HepG2 (cell line): ENCODE data around the gene ARMH3. TPM values are rescaled to one million over a fixed set of nuclear protein-coding genes. Genes with fewer than 3 reads are reported as not detected.

Source experiments
- ATAC-seq: fragments of 200-7000 bp; cut with Tn5 transposase; 3 replicates; pipeline ENCODE4 v1.9.1; 2020; ENCODE audit warnings: mild to moderate bottlenecking, moderate library complexity
- BruUV-seq: library from RNA; stranded (reverse); fragments of 400-500 nt; replicated peaks from 2 replicates; lab custom pipeline; 2021; lab: Mats Ljungman, UMichigan
- CTCF ChIA-PET: fragments of 300-600 bp; formaldehyde crosslinking; extraction: SDS; loops from one replicate; lab custom pipeline; 2021; ENCODE audit warnings: low total read pairs, inconsistent platforms, low intra/inter-chr PET ratio; lab: Yijun Ruan, JAX
- POLR2A ChIA-PET: fragments of 350-600 bp; sonication (Branson Sonifier 250); formaldehyde crosslinking; loops from one replicate; lab custom pipeline; 2020; ENCODE audit warnings: antibody characterized with exemption, inconsistent platforms; lab: Yijun Ruan, JAX
- DNase-seq: peaks from one replicate; pipeline ENCODE4 v3.0.0-alpha.2; 2015; ENCODE audit warnings: low spot score
- FAIRE-seq: peaks from 3 replicates; lab custom pipeline; 2011; peaks lifted over from hg19 to GRCh38; lab: Jason Lieb, UNC
- H2AFZ ChIP-seq: one replicate; pipeline ENCODE4 v1.6.1; 2011; ENCODE audit warnings: low read length, inconsistent platforms
- H3K27ac ChIP-seq: fragments of 300-600 bp; 3 replicates; pipeline ENCODE4 v1.8.0; 2011; ENCODE audit warnings: mixed run types, mild to moderate bottlenecking, mixed read lengths, low read length, inconsistent platforms; ENCODE audit not compliant: insufficient read depth; ENCODE audit errors: extremely low read length
- H3K27me3 ChIP-seq, 2 experiments: fragments of 200-600 bp in 1 of 2; 2 replicates in 1 of 2; 3 replicates in 1 of 2; pipeline versions ENCODE4 v1.6.0 to v1.8.0; 2011; ENCODE audit warnings: low read length in 2 of 2, mild to moderate bottlenecking in 2 of 2, moderate library complexity in 2 of 2, inconsistent platforms in 1 of 2; ENCODE audit not compliant: insufficient read depth in 2 of 2, control insufficient read depth in 1 of 2
- H3K36me3 ChIP-seq, 2 experiments: fragments of 200-600 bp in 1 of 2; replicated peaks in 1 of 2; 2 replicates in 1 of 2; 3 replicates in 1 of 2; pipeline versions ENCODE4 v1.5.1 to v1.8.0; 2011; ENCODE audit warnings: low read length in 2 of 2, inconsistent platforms in 1 of 2; ENCODE audit not compliant: insufficient read depth in 2 of 2, control insufficient read depth in 1 of 2
- H3K4me1 ChIP-seq: 2 replicates; pipeline ENCODE4 v1.5.1; 2012; ENCODE audit warnings: low read length, inconsistent platforms; ENCODE audit not compliant: insufficient read depth
- H3K4me2 ChIP-seq: 2 replicates; pipeline ENCODE4 v1.6.0; 2011; ENCODE audit warnings: low read depth, low read length, inconsistent platforms
- H3K4me3 ChIP-seq, 3 experiments: fragments of 200-600 bp in 1 of 3; sonication (generic), shearing (Covaris generic) in 1 of 3; replicated peaks in 1 of 3; 2 replicates each; pipeline ENCODE4 v1.5.1; 2011 to 2016; ENCODE audit warnings: low read length in 3 of 3, inconsistent platforms in 2 of 3, low read depth in 2 of 3, mild to moderate bottlenecking in 2 of 3, control low read depth in 1 of 3, mixed read lengths in 1 of 3; ENCODE audit not compliant: insufficient read depth in 1 of 3
- H3K79me2 ChIP-seq: one replicate; pipeline ENCODE4 v1.6.1; 2011; ENCODE audit warnings: low read length, inconsistent platforms; ENCODE audit not compliant: insufficient read depth
- H3K9ac ChIP-seq: 2 replicates; pipeline ENCODE4 v1.6.0; 2011; ENCODE audit warnings: mild to moderate bottlenecking, low read depth, low read length, inconsistent platforms; ENCODE audit not compliant: insufficient read depth
- H3K9me3 ChIP-seq: 2 replicates; pipeline ENCODE4 v1.5.1; 2012; ENCODE audit warnings: mild to moderate bottlenecking, low read length
- H4K20me1 ChIP-seq: 2 replicates; pipeline ENCODE4 v1.6.0; 2011; ENCODE audit warnings: inconsistent platforms, mild to moderate bottlenecking, low read length, moderate library complexity; ENCODE audit not compliant: insufficient read depth
- HNRNPK ChIP-seq: fragments of 200-400 bp; formaldehyde crosslinking; IDR thresholded peaks from 2 replicates; pipeline ENCODE4 v1.6.1; 2018; ENCODE audit warnings: low read length, low read depth, moderate library complexity, mild to moderate bottlenecking; ENCODE audit not compliant: poor library complexity, severe bottlenecking
- REST ChIP-seq, 2 experiments: IDR thresholded peaks; 2 replicates each; pipeline ENCODE4 v1.6.1; 2011 to 2012; ENCODE audit warnings: low read length in 2 of 2, borderline replicate concordance in 1 of 2, low read depth in 1 of 2, mild to moderate bottlenecking in 1 of 2, moderate library complexity in 1 of 2
- YY1 ChIP-seq: IDR thresholded peaks from 2 replicates; pipeline ENCODE4 v1.6.1; 2011; ENCODE audit warnings: low read length, low read depth, moderate library complexity, mild to moderate bottlenecking; ENCODE audit not compliant: insufficient read depth, insufficient replicate concordance
- ZNF570 ChIP-seq: sonication (generic); formaldehyde crosslinking; IDR thresholded peaks from 2 replicates; pipeline ENCODE4 v1.4.0; 2020; ENCODE audit warnings: mild to moderate bottlenecking, missing genetic modification reagents, borderline replicate concordance
- ZNF709 ChIP-seq: sonication (generic); formaldehyde crosslinking; IDR thresholded peaks from 2 replicates; pipeline ENCODE4 v1.5.0; 2020; ENCODE audit warnings: mild to moderate bottlenecking, missing genetic modification reagents
- WGBS: methylation state at CpG from one replicate; pipeline ENCODE4 v1.1.6; 2017; ENCODE audit warnings: low lambda C conversion rate; 5-methylcytosine and 5-hydroxymethylcytosine counted together
- in situ Hi-C: cut with HindIII; loops from 2 replicates; pipeline ENCODE4 v1.10.0; 2017; ENCODE audit warnings: low pct_unique_long_range_greater_than_20kb; ENCODE audit not compliant: extremely low pct_ligation_motif_present
- intact Hi-C: fragments of 100-400 bp; cut with micrococcal nuclease; formaldehyde crosslinking; loops from one replicate; pipeline ENCODE4 v1.10.0; 2022; ENCODE audit not compliant: unreplicated experiment
- polyA plus RNA-seq, 8 experiments: library from polyadenylated mRNA; depleted of rRNA in 3 of 8; stranded (reverse) in 7 of 8; unstranded in 1 of 8; fragments of >200 nt; fragmentation: Illumina TruSeq in 4 of 8; extraction: Trizol in 4 of 8; gene quantifications; 2 replicates each; pipeline versions ENCODE4 v1.2.1 to v1.2.3, GENCODE V29; 2011 to 2016; ENCODE audit warnings: low read depth in 4 of 8, missing spikeins in 1 of 8, mixed read lengths in 1 of 8; ENCODE audit not compliant: insufficient read depth in 1 of 8
- total RNA-seq, 5 experiments: library from RNA; depleted of rRNA; stranded (reverse); fragments of >200 nt; fragmentation: Illumina TruSeq; extraction: Trizol; gene quantifications; 2 replicates each; pipeline ENCODE4 v1.2.3, GENCODE V29; 2016; ENCODE audit warnings: low read depth in 1 of 5

ARMH3 gene
- total and polyA plus RNA-seq, 2 of the 13 experiments (the other 11 are each of a cell fraction or from before 2014, with no cell fraction given): 8.4 to 16.9 TPM

DNA sequence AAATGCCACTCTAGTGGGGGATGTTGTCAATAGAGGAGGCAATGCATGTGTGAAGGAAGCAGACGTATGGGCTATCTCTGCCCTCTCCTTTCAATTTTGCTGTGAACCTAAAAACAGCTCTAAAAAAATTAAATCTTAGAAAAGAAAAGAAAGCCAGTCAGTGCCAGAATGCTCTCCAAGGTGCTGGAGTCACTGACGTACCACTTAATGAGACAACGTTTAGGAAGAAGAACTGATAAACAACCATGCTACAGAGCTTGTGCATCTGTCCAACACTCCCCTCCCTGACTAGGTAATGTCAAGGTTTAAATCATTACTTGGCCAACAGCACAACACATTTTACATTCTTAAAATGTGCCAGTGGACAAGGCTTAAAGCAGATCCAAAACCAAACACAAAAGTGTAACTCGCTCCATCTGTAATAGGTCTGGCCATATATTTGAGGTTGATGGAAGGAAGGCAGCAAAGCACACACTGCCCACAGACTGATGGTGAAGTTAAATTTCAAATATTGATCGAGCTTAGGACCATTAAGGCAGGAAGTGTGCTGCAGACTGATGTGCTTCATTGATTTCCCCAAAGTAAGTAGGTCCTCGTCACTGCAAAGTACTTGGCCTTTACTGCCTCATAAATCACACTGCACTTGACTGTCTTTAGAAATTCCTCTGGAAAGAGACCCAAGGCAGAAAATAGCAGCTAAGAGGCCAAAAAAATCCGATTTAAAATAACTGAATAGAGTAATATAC is 15.5 kb downstream of the ARMH3 start:
- no TSS peak for BruUV-seq
- peaks cover 4% of the 10 kb centered on the region; the same call in 1 of the 2 replicates for H4K20me1 ChIP-seq
- DNase-seq (no peak), FAIRE-seq (no peak), ATAC-seq (no peak)
- no peak overlapping the region for H2AFZ ChIP-seq
- WGBS: 92% methylated on average over 7 of the region's 7 CpGs
- CTCF ChIA-PET: no interaction called here
- in situ Hi-C loops: no loop called here
- intact Hi-C loops: no loop called here
- TF ChIP-seq YY1 (no peak), HNRNPK (no peak), REST (IDR thresholded peaks at IDR 0.05; ENCODE audit: borderline replicate concordance in 1 of 2, low read depth in 1 of 2, low read length in 2 of 2) (peak in 1 of 2 experiments; percentile 85), ZNF570 (no peak), ZNF709 (no peak)
- peaks cover 37% of the 10 kb centered on the region for H3K79me2 ChIP-seq
- peaks cover 0 to 24% of the 10 kb centered on the region in 2 experiments; a peak in 3 of 5 replicates for H3K36me3 ChIP-seq
- no peaks in the 10 kb centered on the region for H3K9me3 ChIP-seq
- H3K4me1 ChIP-seq: peaks cover 6% of the 10 kb centered on the region; the same call in 1 of the 2 replicates
- no peak overlapping the region for H3K27ac ChIP-seq
- H3K4me2 ChIP-seq: no peak overlapping the region
- no peaks in the 10 kb centered on the region for H3K27me3 ChIP-seq
- no peak overlapping the region for H3K9ac ChIP-seq
- POLR2A ChIA-PET: interaction anchor here (0.6 kb wide), 1 partner anchor 83 kb away, joined by 3 read pairs; no protein-coding TSS in a partner anchor
- H3K4me3 ChIP-seq: no peak overlapping the region
